Duodenal mucosa (tissue), 2 donors: ENCODE results near the gene TNS1.

Experiments used
- H3K27ac ChIP-seq: one replicate; pipeline ENCODE4 v1.7.0; 2013; ENCODE audit warnings: low read depth, low read length
- H3K27me3 ChIP-seq, 2 donors: one replicate each; pipeline ENCODE4 v1.7.0; 2013; ENCODE audit warnings: low read length in 2 of 2, control low read depth in 1 of 2; ENCODE audit not compliant: insufficient read depth in 2 of 2, control insufficient read depth in 1 of 2
- H3K36me3 ChIP-seq, 2 donors: one replicate each; pipeline ENCODE4 v1.7.0; 2013; ENCODE audit warnings: low read length in 2 of 2, control low read depth in 1 of 2; ENCODE audit not compliant: insufficient read depth in 2 of 2, control insufficient read depth in 1 of 2
- H3K4me1 ChIP-seq, 2 donors: one replicate each; pipeline ENCODE4 v1.7.0; 2013; ENCODE audit warnings: low read length in 2 of 2, control low read depth in 1 of 2; ENCODE audit not compliant: insufficient read depth in 2 of 2, control insufficient read depth in 1 of 2
- H3K4me3 ChIP-seq, 2 donors: one replicate each; pipeline ENCODE4 v1.7.0; 2013; ENCODE audit warnings: low read length in 2 of 2, low read depth in 1 of 2
- H3K9ac ChIP-seq, 2 donors: one replicate each; pipeline ENCODE4 v1.7.0; 2013; ENCODE audit warnings: low read length in 2 of 2, low read depth in 1 of 2
- H3K9me3 ChIP-seq, 2 donors: one replicate each; pipeline ENCODE4 v1.7.0; 2013; ENCODE audit warnings: low read length in 2 of 2, control low read depth in 1 of 2; ENCODE audit not compliant: control insufficient read depth in 1 of 2

TNS1 gene

DNA sequence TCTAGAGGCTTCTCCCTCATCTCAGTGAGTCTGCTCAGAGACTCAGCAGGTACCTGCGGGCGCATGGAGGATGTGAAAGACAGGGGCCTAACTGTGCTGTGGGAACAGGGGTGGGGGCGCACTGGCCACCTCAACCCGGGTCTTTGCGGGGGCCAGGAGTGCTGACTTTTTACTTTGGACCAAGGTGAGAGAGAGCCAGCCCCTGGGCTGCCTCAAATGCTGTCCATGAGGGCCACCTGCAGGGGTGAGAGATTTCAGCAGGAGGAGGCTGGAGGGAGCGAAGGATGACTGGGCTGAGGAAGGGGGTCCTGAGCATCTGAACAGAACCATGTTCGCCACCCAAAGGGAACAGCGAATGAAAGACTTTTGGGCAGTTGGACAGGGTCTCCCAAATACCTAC, 129.4 kb downstream of the TNS1 start:
- Histone ChIP-seq H3K4me1 (no peaks in the 10 kb centered on the region), H3K9me3 (no peaks in the 10 kb centered on the region), H3K36me3 (peaks cover 0 to 5% of the 10 kb centered on the region in 2 donors), H3K27ac (no peak overlapping the region), H3K4me3 (no peak overlapping the region), H3K9ac (no peak overlapping the region), H3K27me3 (no peaks in the 10 kb centered on the region)

DNA sequence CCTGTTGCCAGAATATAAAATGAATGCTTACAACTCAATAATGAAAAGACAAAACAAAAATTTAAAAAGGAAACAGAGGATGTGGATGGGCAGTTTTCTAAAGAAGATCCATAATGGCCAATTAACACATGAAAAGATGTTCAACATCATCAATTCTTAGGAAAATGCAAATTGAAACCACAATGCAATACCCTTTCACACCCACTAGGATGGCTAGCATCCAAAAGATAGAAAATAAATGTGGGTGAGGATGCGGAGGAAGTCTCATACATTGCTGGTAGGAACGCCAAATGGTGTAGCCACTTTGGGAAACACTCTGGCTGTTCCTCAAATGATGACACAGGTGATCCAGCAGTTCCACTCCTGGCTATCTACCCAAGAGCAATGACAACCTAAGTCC, 130.5 kb downstream of the TNS1 start:
- Histone ChIP-seq H3K27me3 (no peaks in the 10 kb centered on the region), H3K9ac (no peak overlapping the region), H3K36me3 (peaks cover 0 to 5% of the 10 kb centered on the region in 2 donors), H3K4me3 (no peak overlapping the region), H3K27ac (no peak overlapping the region), H3K4me1 (no peaks in the 10 kb centered on the region), H3K9me3 (no peaks in the 10 kb centered on the region)

DNA sequence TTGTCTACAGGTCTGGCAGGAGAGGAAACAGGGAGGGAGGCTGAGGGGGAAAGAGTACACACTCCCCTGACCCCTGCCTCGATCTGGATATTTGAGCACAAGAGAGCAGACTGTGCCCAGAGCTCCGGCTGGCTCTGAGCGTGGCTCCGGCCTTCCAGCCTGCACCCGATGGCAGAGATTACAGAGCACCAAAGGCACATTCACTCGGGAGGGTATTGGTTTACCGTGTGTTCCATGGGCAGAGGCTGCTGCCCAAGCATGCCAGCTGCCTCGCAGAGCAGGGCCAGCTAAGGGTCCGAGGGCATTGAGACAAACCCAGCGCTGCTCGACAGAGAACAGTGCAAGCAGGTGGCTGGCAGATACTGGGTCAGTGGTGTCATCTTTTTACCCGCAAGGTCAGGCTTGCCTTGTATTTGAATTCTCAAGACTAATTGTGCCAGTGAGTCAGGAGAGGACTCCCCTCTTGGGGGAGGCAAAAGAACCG, 132.2 kb downstream of the TNS1 start:
- no peak overlapping the region for H3K4me3 ChIP-seq
- H3K36me3 ChIP-seq = peaks cover 0 to 5% of the 10 kb centered on the region in 2 donors
- no peak overlapping the region for H3K27ac ChIP-seq
- H3K27me3 ChIP-seq = no peaks in the 10 kb centered on the region
- H3K9me3 ChIP-seq = no peaks in the 10 kb centered on the region
- no peaks in the 10 kb centered on the region for H3K4me1 ChIP-seq
- H3K9ac ChIP-seq = no peak overlapping the region

DNA sequence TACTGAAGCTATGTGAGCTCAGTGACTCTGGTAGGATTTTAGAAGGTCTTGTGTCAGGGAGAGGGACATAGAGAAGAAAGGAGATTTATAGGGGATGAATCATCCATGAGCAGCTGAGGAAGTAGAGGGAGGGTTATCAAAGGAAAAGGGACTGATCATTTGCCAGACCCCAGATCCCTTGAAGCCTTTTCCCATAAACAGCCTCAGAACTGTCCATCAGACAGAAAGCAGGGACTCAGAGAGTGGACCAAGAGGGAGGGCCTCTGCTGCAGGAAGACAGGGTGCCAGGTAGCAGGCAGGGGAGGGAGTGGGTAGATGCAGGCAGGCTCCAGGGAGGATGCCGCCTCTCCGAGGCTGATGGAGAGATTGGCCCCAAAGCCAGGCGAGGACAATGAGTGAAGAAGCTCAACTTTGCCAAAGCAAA, 133.9 kb downstream of the TNS1 start:
- no peaks in the 10 kb centered on the region for H3K27me3 ChIP-seq

DNA sequence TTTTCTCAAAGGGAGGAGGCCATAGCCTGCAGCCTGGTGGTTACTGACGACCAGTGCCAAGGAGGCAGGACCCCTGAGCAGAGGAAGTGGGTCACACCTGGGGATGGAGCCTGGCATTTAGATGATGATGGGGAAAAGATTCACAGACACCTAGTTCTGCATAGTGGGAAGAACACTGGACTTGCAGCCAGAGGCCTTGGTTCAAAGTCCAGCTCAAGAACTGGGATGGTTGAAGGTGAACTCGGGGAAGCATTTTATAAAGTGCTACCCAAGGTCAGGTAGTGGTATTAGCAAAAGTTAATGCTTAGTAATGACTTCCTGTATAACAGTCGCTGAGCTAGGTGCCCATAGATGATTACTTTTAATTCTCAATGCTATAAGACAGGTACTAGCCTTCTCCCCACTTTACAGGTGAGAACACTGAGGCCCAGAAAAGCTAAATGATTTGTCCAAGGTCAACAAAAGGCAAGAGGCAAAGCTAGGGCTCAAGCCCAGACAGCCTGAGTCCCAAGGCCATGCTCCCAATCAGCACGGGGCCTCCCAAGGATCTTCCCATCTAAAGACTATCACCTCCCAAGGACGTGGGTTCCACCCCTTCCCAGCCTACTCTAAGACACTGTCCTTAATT, 134.4 kb downstream of the TNS1 start:
- peaks cover 0 to 13% of the 10 kb centered on the region in 2 donors for H3K36me3 ChIP-seq
- H3K9me3 ChIP-seq = no peaks in the 10 kb centered on the region
- no peak overlapping the region for H3K9ac ChIP-seq
- no peaks in the 10 kb centered on the region for H3K4me1 ChIP-seq
- H3K27me3 ChIP-seq = no peaks in the 10 kb centered on the region
- no peak overlapping the region for H3K4me3 ChIP-seq
- H3K27ac ChIP-seq = no peak overlapping the region

More for the DNA sequence above, 133.9 kb downstream of the TNS1 start:
- Histone ChIP-seq H3K4me3 (no peak overlapping the region), H3K9ac (no peak overlapping the region), H3K4me1 (no peaks in the 10 kb centered on the region), H3K36me3 (peaks cover 0 to 13% of the 10 kb centered on the region in 2 donors), H3K9me3 (no peaks in the 10 kb centered on the region), H3K27ac (no peak overlapping the region)

DNA sequence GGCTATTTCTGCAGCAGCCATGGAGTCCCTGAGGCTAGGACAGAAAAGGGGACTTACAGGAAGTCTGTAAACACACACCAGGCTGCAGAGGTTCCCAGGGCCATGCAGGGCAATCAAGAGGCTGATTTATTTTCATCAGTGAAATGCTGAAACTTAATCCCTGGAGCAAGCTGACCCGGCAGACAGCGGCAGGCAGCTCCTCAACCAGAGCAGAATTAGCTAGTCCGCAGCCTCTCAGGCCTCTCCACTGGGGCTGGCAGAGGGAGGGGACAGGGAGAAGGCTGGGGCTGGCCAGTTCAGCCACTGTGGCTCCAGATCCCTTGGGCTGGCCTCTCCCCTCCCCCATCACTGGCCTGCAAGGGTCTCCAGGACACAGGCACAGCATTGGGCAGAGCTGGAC, 136.3 kb downstream of the TNS1 start:
- Histone ChIP-seq H3K27ac (no peak overlapping the region), H3K36me3 (peaks cover 0 to 11% of the 10 kb centered on the region in 2 donors), H3K4me1 (no peaks in the 10 kb centered on the region), H3K9me3 (no peaks in the 10 kb centered on the region), H3K9ac (no peak overlapping the region), H3K4me3 (no peak overlapping the region), H3K27me3 (no peaks in the 10 kb centered on the region)

DNA sequence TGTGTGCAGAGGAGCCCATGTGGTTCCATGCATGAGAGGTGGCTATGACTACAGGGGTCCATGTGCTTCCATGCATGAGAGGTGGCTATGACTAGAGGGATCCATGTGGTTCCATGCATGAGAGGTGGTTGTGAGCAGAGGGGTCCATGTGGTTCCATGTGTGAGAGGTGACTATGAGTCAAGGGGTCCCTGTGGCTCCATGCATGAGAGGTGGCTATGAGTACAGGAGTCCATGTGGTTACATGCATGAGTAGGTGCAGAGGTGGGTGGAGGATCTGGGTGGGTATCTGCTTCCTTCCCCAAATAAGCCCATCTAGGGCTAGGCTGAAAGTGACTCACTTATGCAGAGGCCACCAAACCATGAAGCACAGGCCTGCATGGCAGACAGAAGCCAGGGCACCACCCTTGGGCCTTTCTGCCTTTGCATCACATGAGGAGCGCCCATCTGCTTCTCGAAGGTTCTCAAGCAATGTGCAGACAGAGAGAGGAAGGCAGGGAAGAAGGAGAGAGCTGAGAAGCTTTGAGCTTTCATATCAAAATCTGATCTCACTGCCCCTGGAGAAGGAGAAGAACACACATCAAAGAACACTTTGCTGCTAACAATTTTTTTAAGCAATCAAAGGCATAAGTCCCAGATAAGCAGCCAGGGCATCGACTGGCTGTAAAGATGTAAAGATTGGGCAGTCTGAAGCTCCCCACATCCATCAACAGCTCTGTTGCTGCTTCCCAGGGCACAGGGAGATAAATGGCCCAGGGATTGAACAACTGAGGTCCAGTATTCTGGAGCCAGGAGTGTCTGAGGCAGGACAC, 137.6 kb downstream of the TNS1 start:
- H3K4me3 ChIP-seq = no peak overlapping the region
- H3K36me3 ChIP-seq = peaks cover 0 to 8% of the 10 kb centered on the region in 2 donors
- H3K27me3 ChIP-seq = no peaks in the 10 kb centered on the region
- H3K9me3 ChIP-seq = no peaks in the 10 kb centered on the region
- H3K4me1 ChIP-seq = no peaks in the 10 kb centered on the region
- H3K27ac ChIP-seq = no peak overlapping the region
- H3K9ac ChIP-seq = no peak overlapping the region

DNA sequence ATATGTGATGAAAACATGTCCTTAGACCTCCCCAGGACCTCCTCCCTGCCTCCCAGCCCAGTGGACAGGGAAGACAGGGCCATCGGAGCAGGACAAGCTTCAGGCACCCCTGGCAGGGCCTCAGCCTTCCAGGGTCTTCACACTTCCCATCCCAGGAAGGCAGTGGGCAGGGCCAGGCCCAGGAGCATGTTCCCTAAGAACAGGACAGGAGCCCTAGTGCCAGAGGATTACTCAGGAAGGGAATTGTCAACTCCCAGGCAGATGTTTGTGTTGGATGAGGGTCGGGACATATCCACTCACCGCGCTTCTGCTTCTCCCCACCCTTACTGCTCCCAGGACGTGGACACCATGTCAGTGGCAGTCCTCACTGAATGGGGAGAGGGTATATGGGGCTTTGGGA, 138.9 kb downstream of the TNS1 start:
- no peaks in the 10 kb centered on the region for H3K27me3 ChIP-seq
- H3K36me3 ChIP-seq = peaks cover 0 to 8% of the 10 kb centered on the region in 2 donors
- no peak overlapping the region for H3K9ac ChIP-seq
- no peak overlapping the region for H3K4me3 ChIP-seq
- H3K27ac ChIP-seq = no peak overlapping the region
- H3K4me1 ChIP-seq = no peaks in the 10 kb centered on the region
- no peaks in the 10 kb centered on the region for H3K9me3 ChIP-seq

DNA sequence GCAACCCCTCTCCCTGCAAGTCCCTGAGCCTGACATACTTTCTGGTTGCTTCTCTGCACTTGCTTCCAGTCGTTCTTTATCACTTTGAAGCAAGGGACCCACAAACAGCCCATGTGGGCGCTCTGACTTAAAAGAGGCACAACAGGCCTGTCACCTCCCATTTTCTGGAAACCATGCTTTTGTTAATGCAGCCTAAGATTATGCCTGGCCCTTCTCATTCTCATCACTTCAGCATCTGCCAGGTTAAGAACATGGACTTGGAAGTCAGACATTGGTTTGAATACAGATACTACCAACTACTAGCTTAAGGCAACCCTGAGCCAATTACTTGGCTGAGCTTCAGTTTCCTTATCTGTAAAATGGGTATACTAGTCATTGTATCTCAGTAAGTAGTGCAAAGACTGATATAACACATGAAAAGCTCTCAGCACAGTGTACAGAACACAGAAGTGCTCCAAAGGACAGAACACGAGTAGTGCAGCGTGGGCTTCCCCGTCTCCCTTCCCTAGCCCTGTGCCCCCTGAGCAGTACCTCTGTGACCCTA, 141.4 kb downstream of the TNS1 start:
- no peak overlapping the region for H3K27ac ChIP-seq
- no peak overlapping the region for H3K4me3 ChIP-seq
- peaks cover 0 to 8% of the 10 kb centered on the region in 2 donors for H3K36me3 ChIP-seq
- no peaks in the 10 kb centered on the region for H3K27me3 ChIP-seq
- H3K9me3 ChIP-seq = no peaks in the 10 kb centered on the region
- no peaks in the 10 kb centered on the region for H3K4me1 ChIP-seq
- no peak overlapping the region for H3K9ac ChIP-seq

DNA sequence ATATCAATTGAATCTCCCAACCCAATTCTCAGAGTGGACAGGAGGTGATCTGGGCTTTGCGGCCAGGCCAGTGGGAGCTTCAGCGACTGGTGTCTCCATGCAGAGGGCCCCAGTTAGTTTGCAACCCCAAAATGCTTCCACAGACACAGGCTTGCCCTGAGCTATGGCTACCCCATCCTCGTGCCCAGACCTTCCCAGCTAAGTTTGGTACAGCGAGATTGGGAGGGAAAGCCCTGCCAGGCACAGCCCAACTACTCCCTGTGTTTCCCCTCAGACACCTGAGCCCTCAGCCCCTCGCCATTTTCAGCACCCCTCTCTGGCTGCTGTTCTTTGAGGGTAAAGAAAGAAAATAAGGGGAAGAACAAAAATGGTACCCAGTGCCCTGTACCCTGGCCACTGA, 142.9 kb downstream of the TNS1 start:
- Histone ChIP-seq H3K9ac (no peak overlapping the region), H3K27ac (no peak overlapping the region), H3K27me3 (no peaks in the 10 kb centered on the region), H3K9me3 (no peaks in the 10 kb centered on the region), H3K36me3 (peaks cover 0 to 7% of the 10 kb centered on the region in 2 donors), H3K4me3 (no peak overlapping the region), H3K4me1 (no peaks in the 10 kb centered on the region)
